BLaER1 treated with 17β-estradiol and CSF1 and Interleukin-3, amounts not matched to agents 10 nM and 100 nM (cell line): ENCODE measurements around the gene RTN3.

Experiments used
- H3K27ac ChIP-seq, 11 experiments: shearing (Covaris generic); formaldehyde crosslinking; 2 replicates each; pipeline ENCODE4 v1.8.1; 2022
- H3K27me3 ChIP-seq, 11 experiments: shearing (Covaris generic); formaldehyde crosslinking; 2 replicates each; pipeline ENCODE4 v1.8.1; 2022
- H3K36me3 ChIP-seq, 11 experiments: shearing (Covaris generic); formaldehyde crosslinking; 2 replicates each; pipeline ENCODE4 v1.8.1; 2022
- H3K4me1 ChIP-seq, 10 experiments: shearing (Covaris generic); formaldehyde crosslinking; 2 replicates each; pipeline ENCODE4 v1.8.1; 2022
- H3K4me2 ChIP-seq, 11 experiments: shearing (Covaris generic); formaldehyde crosslinking; 2 replicates each; pipeline ENCODE4 v1.8.1; 2022
- H3K4me3 ChIP-seq, 10 experiments: shearing (Covaris generic); formaldehyde crosslinking; 2 replicates each; pipeline ENCODE4 v1.8.1; 2022
- H3K9ac ChIP-seq, 11 experiments: shearing (Covaris generic); formaldehyde crosslinking; 2 replicates each; pipeline ENCODE4 v1.8.1; 2022
- H3K9me3 ChIP-seq, 11 experiments: shearing (Covaris generic); formaldehyde crosslinking; replicated peaks in 1 of 11; 2 replicates each; pipeline ENCODE4 v1.8.1; 2022
- H4K20me1 ChIP-seq, 11 experiments: shearing (Covaris generic); formaldehyde crosslinking; 2 replicates each; pipeline ENCODE4 v1.8.1; 2022
- Cebpa-rat ChIP-seq, 11 experiments: shearing (Covaris generic); IDR thresholded peaks; 2 replicates each; pipeline ENCODE4 v1.8.1; 2022

The RTN3 gene

DNA sequence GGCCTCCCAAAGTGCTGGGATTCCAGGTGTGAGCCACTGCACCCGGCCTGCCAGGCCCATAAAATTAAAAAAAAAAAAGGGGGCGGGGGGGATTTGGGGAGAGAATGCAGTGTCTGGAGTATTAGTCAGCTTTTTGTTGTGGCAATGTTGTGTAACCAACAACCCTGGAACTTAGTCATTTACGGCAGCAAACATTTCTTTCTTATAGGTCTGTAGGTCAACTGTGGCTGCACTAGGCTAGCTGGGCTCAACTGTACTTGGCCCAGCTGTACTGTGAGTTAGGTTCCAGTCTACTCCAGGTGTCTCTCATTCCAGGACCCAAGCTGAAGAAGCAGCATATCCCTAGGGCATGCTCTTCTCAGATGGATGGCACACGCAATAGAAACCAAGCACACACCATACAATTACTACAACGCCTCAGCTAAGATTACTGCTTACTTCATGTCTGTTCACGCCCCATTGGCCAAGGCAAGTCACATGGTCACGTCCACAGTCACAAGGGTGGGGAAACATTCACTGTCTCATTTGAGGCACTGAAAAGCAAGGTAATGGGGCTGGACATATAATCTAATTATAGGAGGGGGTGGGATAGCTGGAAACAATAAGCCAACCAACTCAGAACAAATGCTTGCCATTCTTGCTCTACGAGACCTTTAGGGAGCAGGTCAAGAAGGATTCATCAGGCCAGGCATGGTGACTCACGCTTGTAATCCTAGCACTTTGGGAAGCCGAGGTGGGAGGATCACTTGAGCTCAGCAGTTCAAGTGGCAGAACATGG is 121.5 kb downstream of the RTN3 start:
- Histone ChIP-seq H3K27ac (no peak overlapping the region), H3K4me2 (peak overlapping the region in 2 of 11 experiments; percentile 7 to 38; a peak in 1 of 22 replicates), H3K9ac (no peak overlapping the region)

GRCh38 chr11:63804259-63804658 is 123.0 kb downstream of the RTN3 start:
- H3K4me2 ChIP-seq = no peak overlapping the region
- H3K27ac ChIP-seq = no peak overlapping the region
- no peaks in the 10 kb centered on the region for H3K9me3 ChIP-seq
- H3K36me3 ChIP-seq = no peaks in the 10 kb centered on the region
- TF ChIP-seq Cebpa-rat (IDR thresholded peaks at IDR 0.05) = no peak
- no peak overlapping the region for H3K4me3 ChIP-seq
- no peak overlapping the region for H3K9ac ChIP-seq
- no peaks in the 10 kb centered on the region for H3K27me3 ChIP-seq
- peaks cover 0 to 8% (median 0%) of the 10 kb centered on the region in 10 experiments; a peak in 7 of 20 replicates for H3K4me1 ChIP-seq
- H4K20me1 ChIP-seq = no peaks in the 10 kb centered on the region

More for the DNA sequence above, 121.5 kb downstream of the RTN3 start:
- TF ChIP-seq Cebpa-rat (IDR thresholded peaks at IDR 0.05) = no peak; a peak in 1 of 22 replicates
- H3K9me3 ChIP-seq = no peaks in the 10 kb centered on the region
- no peak overlapping the region for H3K4me3 ChIP-seq
- no peaks in the 10 kb centered on the region for H3K27me3 ChIP-seq
- H4K20me1 ChIP-seq = no peaks in the 10 kb centered on the region
- peaks cover 0 to 8% (median 0%) of the 10 kb centered on the region in 10 experiments; a peak in 7 of 20 replicates for H3K4me1 ChIP-seq
- H3K36me3 ChIP-seq = no peaks in the 10 kb centered on the region

DNA sequence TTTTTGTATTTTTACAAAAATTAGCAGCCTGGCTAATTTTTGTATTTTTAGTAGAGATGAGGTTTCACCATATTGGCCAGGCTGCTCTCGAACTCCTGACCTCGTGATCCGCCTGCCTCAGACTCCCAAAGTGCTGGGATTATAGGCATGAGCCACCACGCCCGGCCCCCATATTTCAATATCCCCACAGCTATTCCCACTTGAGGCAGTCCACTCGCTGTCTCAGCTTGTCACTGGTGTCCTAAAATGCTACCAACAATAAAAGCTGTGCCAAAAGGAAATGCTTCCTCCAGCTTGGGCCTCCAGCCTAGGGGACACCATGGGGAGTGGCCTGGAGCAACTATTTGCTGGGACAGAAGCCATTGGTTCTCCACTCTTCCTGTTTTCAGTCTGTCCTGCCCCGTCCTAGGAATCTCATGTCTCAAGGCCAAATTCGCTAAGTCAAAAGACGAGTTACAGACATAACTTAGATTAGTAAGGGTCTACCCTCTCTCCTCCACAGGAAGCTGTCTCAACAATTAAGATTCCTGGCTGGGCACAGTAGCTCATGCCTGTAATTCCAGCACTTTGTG is 124.6 kb downstream of the RTN3 start:
- Histone ChIP-seq H3K4me2 (no peak overlapping the region), H3K4me1 (peaks cover 0 to 12% (median 0%) of the 10 kb centered on the region in 10 experiments; a peak in 6 of 20 replicates), H4K20me1 (no peaks in the 10 kb centered on the region), H3K9me3 (no peaks in the 10 kb centered on the region), H3K36me3 (no peaks in the 10 kb centered on the region), H3K9ac (no peak overlapping the region), H3K27ac (no peak overlapping the region), H3K27me3 (no peaks in the 10 kb centered on the region), H3K4me3 (no peak overlapping the region)
- TF ChIP-seq Cebpa-rat (IDR thresholded peaks at IDR 0.05) = no peak
